Measurements from ENCODE around the gene MARCOL. TPM values are rescaled to one million over a fixed set of nuclear protein-coding genes. Genes with fewer than 3 reads are reported as not detected.
A peak's percentile ranks its signal among the peaks of the same experiment; 100 is the strongest.

Gene MARCOL
- total and polyA plus RNA-seq, 9 of the 15 experiments (the other 6 are each of a cell fraction or from before 2014, with no cell fraction given): not detected

DNA sequence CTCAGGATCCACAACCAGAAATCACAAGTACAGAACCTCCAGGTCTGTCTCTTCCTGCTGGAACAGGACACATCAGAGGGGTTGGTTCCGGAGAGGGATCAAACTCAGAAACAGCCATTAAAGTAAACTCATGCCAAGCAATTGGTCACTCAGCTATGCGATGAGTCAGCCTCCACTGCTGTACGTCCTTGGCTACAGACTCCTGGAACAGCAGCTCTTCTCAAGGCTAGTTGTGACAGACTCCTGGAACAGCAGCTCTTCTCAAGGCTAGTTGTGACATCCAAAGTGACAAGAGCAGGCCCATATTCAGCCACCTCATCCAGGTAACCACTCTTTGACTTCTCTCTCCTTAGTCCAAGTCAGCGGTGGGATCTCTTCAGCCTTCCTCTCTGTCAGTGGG, 30.2 kb downstream of the MARCOL start, which contains the start of gene SPINK13:
Gene SPINK13, plus strand, starts transcription at position 229 of the 400 bp plus-strand sequence. CDS start 1,279 bp downstream, outside the sequence.
- 0% methylated on average over 4 of the region's 4 CpGs for WGBS (ENCODE audit: insufficient coverage, low coverage, missing lambda C conversion rate)
- in situ Hi-C loops (cut with MboI) (no loop called here), intact Hi-C loops (cut with micrococcal nuclease) (no loop called here)
- no peaks in the 10 kb centered on the region for H3K9me3 ChIP-seq (replicated peaks; ENCODE audit: control insufficient read depth, insufficient read depth, low read depth, low read length)
- H3K36me3 ChIP-seq (ENCODE audit: control insufficient read depth, insufficient read depth, low read length): no peaks in the 10 kb centered on the region
- ATAC-seq (no peak), DNase-seq (ENCODE audit: extremely low read depth in 1 of 4, low spot score in 3 of 4) (no peak), FAIRE-seq (no peak)
- H3K27me3 ChIP-seq (ENCODE audit: control insufficient read depth in 2 of 2, insufficient read depth in 2 of 2, low read length in 2 of 2): no peaks in the 10 kb centered on the region
- no peaks in the 10 kb centered on the region for H3K79me2 ChIP-seq (ENCODE audit: control insufficient read depth, insufficient read depth, low read length)
- H3K4me3 ChIP-seq: no peak within 1 kb of the TSS
- H3K4me1 ChIP-seq (replicated peaks in 1 of 2; ENCODE audit: control insufficient read depth in 2 of 2, insufficient read depth in 2 of 2, low read length in 2 of 2): no peaks in the 10 kb centered on the region; a peak in 1 of 5 replicates
- POLR2A ChIA-PET: interaction anchor here (1.0 to 1.5 kb wide), 2 partner anchors 9 to 13 kb away, joined by 3 read pairs; no protein-coding TSS in a partner anchor
- H3K27ac ChIP-seq (ENCODE audit: extremely low read depth, low read depth, low read length): no peak within 1 kb of the TSS
- no peak within 1 kb of the TSS for H3K9ac ChIP-seq (ENCODE audit: insufficient read depth in 1 of 2, low read depth in 2 of 2, low read length in 2 of 2)
- CTCF ChIA-PET (ENCODE audit: low intra/inter-chr PET ratio): no interaction called here
- no peaks in the 10 kb centered on the region for H4K20me1 ChIP-seq (replicated peaks; ENCODE audit: control insufficient read depth, insufficient read depth, low read length)
- no peaks in the 10 kb centered on the region for H3K9me1 ChIP-seq (ENCODE audit: control insufficient read depth, insufficient read depth, low read length)
- H3K4me2 ChIP-seq (ENCODE audit: insufficient read depth, low read length): no peak within 1 kb of the TSS
- no peak within 1 kb of the TSS for H2AFZ ChIP-seq (ENCODE audit: low read depth, low read length)
- no TSS peak for BruUV-seq (replicated peaks)
- TF ChIP-seq ARID4B (CRISPR knock-in tag; IDR thresholded peaks at IDR 0.05) (no peak), JUND (IDR thresholded peaks at IDR 0.05; ENCODE audit: borderline replicate concordance, low read depth, low read length) (no peak), JUND (tag; IDR thresholded peaks at IDR 0.05; ENCODE audit: borderline replicate concordance, low read depth, low read length) (peak; percentile 47; the same call in 1 of the 3 replicates)
